ENCODE measurements around the gene MDC1. TPM values are rescaled to one million over a fixed set of nuclear protein-coding genes. Genes with fewer than 3 reads are reported as not detected.
"Not testable (repeated sequence)": the region's sequence is repeated elsewhere in the genome, so short reads cannot be mapped to it uniquely, and the experiment has no call there.

MDC1 gene
- total RNA-seq, 1 experiment from 2014 or later: 75.8 TPM

DNA sequence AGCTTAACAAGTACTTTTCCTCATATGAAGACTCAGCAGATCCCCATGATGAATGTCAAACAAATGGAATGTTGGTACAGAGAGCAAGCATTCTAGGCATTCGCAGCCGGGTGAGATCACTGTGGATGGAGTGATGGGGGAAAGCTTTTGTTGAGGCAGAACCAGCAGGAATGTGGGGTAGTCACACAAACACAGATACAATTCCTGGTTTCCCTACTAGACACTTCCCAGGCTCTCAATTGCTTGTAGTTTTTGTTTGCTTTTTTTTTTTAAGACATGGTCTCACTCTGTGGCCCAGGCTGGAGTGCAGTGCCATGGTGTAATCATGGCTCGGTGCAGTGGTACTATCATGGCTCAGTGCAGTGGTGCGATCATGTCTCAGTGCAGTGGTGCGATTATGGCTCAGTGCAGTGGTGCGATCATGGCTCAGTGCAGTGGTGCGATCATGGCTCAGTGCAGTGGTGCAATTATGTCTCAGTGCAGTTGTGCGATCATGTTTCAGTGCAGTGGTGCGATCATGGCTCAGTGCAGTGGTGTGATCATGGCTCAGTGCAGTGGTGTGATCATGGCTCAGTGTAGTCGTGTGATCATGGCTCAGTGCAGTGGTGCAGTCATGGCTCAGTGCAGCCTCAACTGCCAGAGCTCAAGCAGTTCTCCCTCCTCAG lies 42.6 kb upstream of the MDC1 start:
- CTCF ChIA-PET: no interaction called here
- H3K9ac ChIP-seq (ENCODE audit: low read length): no peak overlapping the region
- intact Hi-C loops (cut with micrococcal nuclease): no loop called here
- ATAC-seq (no peak), DNase-seq (ENCODE audit: low read depth, low spot score) (no peak)
- no peaks in the 10 kb centered on the region for H3K27me3 ChIP-seq (ENCODE audit: insufficient read depth, low read length)
- peak overlapping the region; percentile 31 for H3K4me2 ChIP-seq (ENCODE audit: low read length)
- no peaks in the 10 kb centered on the region for H3K36me3 ChIP-seq (ENCODE audit: control insufficient read depth in 1 of 2, insufficient read depth in 2 of 2, low read length in 2 of 2)
- H2AFZ ChIP-seq (ENCODE audit: low read depth, low read length, poor library complexity, severe bottlenecking): no peak overlapping the region
- H3K4me3 ChIP-seq (replicated peaks in 1 of 2; ENCODE audit: low read depth in 1 of 2, low read length in 2 of 2): no peak overlapping the region
- no peaks in the 10 kb centered on the region for H3K79me2 ChIP-seq (ENCODE audit: insufficient read depth, low read length)
- H3K9me3 ChIP-seq (ENCODE audit: control insufficient read depth in 1 of 2, insufficient read depth in 1 of 2, low read depth in 1 of 2, low read length in 2 of 2): no peaks in the 10 kb centered on the region
- RAD21 ChIA-PET (ENCODE audit: low non-redundant PET in 1 of 2, low total read pairs in 2 of 2, uncharacterized antibody in 2 of 2, unreplicated experiment in 2 of 2): no interaction called here
- H3K4me1 ChIP-seq (ENCODE audit: control insufficient read depth in 1 of 2, insufficient read depth in 2 of 2, low read length in 2 of 2): peaks cover 56 to 87% of the 10 kb centered on the region in 2 experiments
- no peak overlapping the region; the same call in 1 of the 2 replicates for H3K27ac ChIP-seq (ENCODE audit: low read depth, low read length)
- H4K20me1 ChIP-seq (ENCODE audit: insufficient read depth): no peaks in the 10 kb centered on the region
- H3K9me2 ChIP-seq (ENCODE audit: insufficient read depth): no peaks in the 10 kb centered on the region
- TF ChIP-seq SP1 (IDR thresholded peaks at IDR 0.05; ENCODE audit: low read depth): no peak
- no peak for TF ChIP-seq EGR1 (IDR thresholded peaks at IDR 0.05; ENCODE audit: low read depth)
- TF ChIP-seq SRF (IDR thresholded peaks at IDR 0.05; ENCODE audit: low read depth): no peak
- no peak for TF ChIP-seq POLR2AphosphoS5 (IDR thresholded peaks at IDR 0.05; ENCODE audit: low read depth, low read length)
- TF ChIP-seq YY1 (IDR thresholded peaks at IDR 0.05; ENCODE audit: extremely low read depth, insufficient replicate concordance, low read depth, low read length): no peak
- TF ChIP-seq CBX3 (IDR thresholded peaks at IDR 0.05; ENCODE audit: low read depth): peak; percentile 74; the same call in 1 of the 2 replicates
- POLR2A ChIA-PET: interaction anchor here (0.7 to 2.1 kb wide), 8 partner anchors 8 to 55 kb away, joined by 3 to 10 read pairs (median 6); partner anchors contain the start of gene IER3
- BruUV-seq (replicated peaks): no TSS peak

- Histone ChIP-seq H3K79me2 (ENCODE audit: insufficient read depth, low read length) (no peaks in the 10 kb centered on the region), H3K27ac (ENCODE audit: low read depth, low read length) (no peak overlapping the region), H3K4me1 (ENCODE audit: control insufficient read depth in 1 of 2, insufficient read depth in 2 of 2, low read length in 2 of 2) (peaks cover 61 to 91% of the 10 kb centered on the region in 2 experiments), H3K36me3 (ENCODE audit: control insufficient read depth in 1 of 2, insufficient read depth in 2 of 2, low read length in 2 of 2) (no peaks in the 10 kb centered on the region), H3K4me3 (replicated peaks in 1 of 2; ENCODE audit: low read depth in 1 of 2, low read length in 2 of 2) (no peak overlapping the region), H2AFZ (ENCODE audit: low read depth, low read length, poor library complexity, severe bottlenecking) (peak overlapping the region; percentile 2), H3K27me3 (ENCODE audit: insufficient read depth, low read length) (no peaks in the 10 kb centered on the region), H3K9me2 (ENCODE audit: insufficient read depth) (no peaks in the 10 kb centered on the region), H3K9me3 (ENCODE audit: control insufficient read depth in 1 of 2, insufficient read depth in 1 of 2, low read depth in 1 of 2, low read length in 2 of 2) (no peaks in the 10 kb centered on the region), H3K4me2 (ENCODE audit: low read length) (peak overlapping the region; percentile 37), H3K9ac (ENCODE audit: low read length) (peak overlapping the region; percentile 4), H4K20me1 (ENCODE audit: insufficient read depth) (no peaks in the 10 kb centered on the region)
- DNase-seq (ENCODE audit: low read depth, low spot score) (no peak), ATAC-seq (no peak)
- intact Hi-C loops (cut with micrococcal nuclease): no loop called here
- BruUV-seq (replicated peaks): no TSS peak
- ChIA-PET POLR2A (interaction anchor here (0.9 to 4.5 kb wide), 10 partner anchors 10 to 63 kb away, joined by 3 to 37 read pairs (median 7); partner anchors contain the start of gene IER3), CTCF (no interaction called here), RAD21 (ENCODE audit: low non-redundant PET in 1 of 2, low total read pairs in 2 of 2, uncharacterized antibody in 2 of 2, unreplicated experiment in 2 of 2) (interaction anchor here in 1 of 2 experiments (0.7 kb wide), 1 partner anchor 9 kb away, joined by 3 read pairs; no protein-coding TSS in a partner anchor)
- no peak for TF ChIP-seq MAX (IDR thresholded peaks at IDR 0.05)
Measured at GRCh38 chr6:30757261-30757904, 40.3 kb upstream of the MDC1 start.

GRCh38 chr6:30756405-30757003 lies 39.4 kb upstream of the MDC1 start:
- CTCF ChIA-PET; DNase-seq (ENCODE audit: low read depth, low spot score); intact Hi-C loops (cut with micrococcal nuclease); H3K27me3 ChIP-seq (ENCODE audit: insufficient read depth, low read length); H3K4me3 ChIP-seq (replicated peaks in 1 of 2; ENCODE audit: low read depth in 1 of 2, low read length in 2 of 2); H2AFZ ChIP-seq (ENCODE audit: low read depth, low read length, poor library complexity, severe bottlenecking); H4K20me1 ChIP-seq (ENCODE audit: insufficient read depth); H3K36me3 ChIP-seq (ENCODE audit: control insufficient read depth in 1 of 2, insufficient read depth in 2 of 2, low read length in 2 of 2); H3K79me2 ChIP-seq (ENCODE audit: insufficient read depth, low read length); H3K27ac ChIP-seq (ENCODE audit: low read depth, low read length); ATAC-seq; H3K9ac ChIP-seq (ENCODE audit: low read length); BruUV-seq (replicated peaks); H3K4me2 ChIP-seq (ENCODE audit: low read length); H3K9me3 ChIP-seq (ENCODE audit: control insufficient read depth in 1 of 2, insufficient read depth in 1 of 2, low read depth in 1 of 2, low read length in 2 of 2); H3K9me2 ChIP-seq (ENCODE audit: insufficient read depth): not testable (repeated sequence)
- RAD21 ChIA-PET (ENCODE audit: low non-redundant PET in 1 of 2, low total read pairs in 2 of 2, uncharacterized antibody in 2 of 2, unreplicated experiment in 2 of 2): interaction anchor here in 1 of 2 experiments (0.7 kb wide), 1 partner anchor 8 kb away, joined by 3 read pairs; no protein-coding TSS in a partner anchor
- H3K4me1 ChIP-seq (ENCODE audit: control insufficient read depth in 1 of 2, insufficient read depth in 2 of 2, low read length in 2 of 2): peaks cover 60 to 92% of the 10 kb centered on the region in 2 experiments
- POLR2A ChIA-PET: interaction anchor here (0.9 to 4.5 kb wide), 10 partner anchors 10 to 63 kb away, joined by 3 to 37 read pairs (median 7); partner anchors contain the start of gene IER3
